NCI-H1105 treated with DMSO at 0.1 percent for 48 hours (cell line): ENCODE measurements around the gene MBLAC1.

Source experiments
- DNase-seq: peaks from one replicate; lab custom pipeline; 2025; lab: John Stamatoyannopoulos, UW

The MBLAC1 gene

GRCh38 chr7:100098913-100099312 is 27.9 kb upstream of the MBLAC1 start:
- DNase-seq, result no peak

GRCh38 chr7:100099452-100099851 is 27.3 kb upstream of the MBLAC1 start:
- DNase-seq, result no peak

- DNase-seq, result peak; percentile 86
Observed at GRCh38 chr7:100100420-100101015, 26.2 kb upstream of the MBLAC1 start.

- DNase-seq, result peak; percentile 96
Observed at GRCh38 chr7:100101016-100101862, 25.5 kb upstream of the MBLAC1 start, which contains the start of the genes AP4M1 and MCM7. AP4M1 (plus strand) TSS chr7:100101643; CDS start chr7:100101715, 72 bp downstream. MCM7 (minus strand) TSS chr7:100101397; CDS start chr7:100101294, 103 bp downstream.

GRCh38 chr7:100102950-100103840 is 23.6 kb upstream of the MBLAC1 start:
- no peak for DNase-seq

GRCh38 chr7:100105534-100105933 is 21.2 kb upstream of the MBLAC1 start:
- no peak for DNase-seq

- no peak for DNase-seq
Observed at GRCh38 chr7:100106633-100107032, 20.1 kb upstream of the MBLAC1 start.

- no peak for DNase-seq
Observed at GRCh38 chr7:100107125-100107737, 19.5 kb upstream of the MBLAC1 start.

GRCh38 chr7:100107890-100108289 is 18.9 kb upstream of the MBLAC1 start:
- no peak for DNase-seq

GRCh38 chr7:100109521-100110163 is 17.1 kb upstream of the MBLAC1 start:
- DNase-seq, result no peak

- no peak for DNase-seq
Observed at GRCh38 chr7:100111156-100111555, 15.6 kb upstream of the MBLAC1 start.

- no peak for DNase-seq
Observed at GRCh38 chr7:100111914-100112313, 14.9 kb upstream of the MBLAC1 start.

GRCh38 chr7:100115026-100115425 is 11.7 kb upstream of the MBLAC1 start:
- no peak for DNase-seq

- no peak for DNase-seq
Observed at GRCh38 chr7:100118388-100119071, 8.2 kb upstream of the MBLAC1 start.

- DNase-seq, result peak; percentile 93
Observed at GRCh38 chr7:100119072-100119969, 7.4 kb upstream of the MBLAC1 start, which contains the start of the genes CNPY4 and TAF6. CNPY4 (plus strand) TSS chr7:100119634; CDS start chr7:100119745, 111 bp downstream. TAF6 (minus strand) TSS chr7:100119358; CDS start chr7:100114209, 5,149 bp downstream.

GRCh38 chr7:100119970-100120732 is 6.6 kb upstream of the MBLAC1 start:
- peak; percentile 40 for DNase-seq

GRCh38 chr7:100120733-100121036 is 6.1 kb upstream of the MBLAC1 start:
- DNase-seq, result no peak

GRCh38 chr7:100122067-100122466 is 4.7 kb upstream of the MBLAC1 start:
- peak; percentile 71 for DNase-seq

- DNase-seq, result no peak
Observed at GRCh38 chr7:100122568-100122967, 4.2 kb upstream of the MBLAC1 start.
